Measurements from ENCODE around the gene DENND2A.
A peak's percentile ranks its signal among the peaks of the same experiment; 100 is the strongest.
"Not testable (repeated sequence)": the region's sequence is repeated elsewhere in the genome, so short reads cannot be mapped to it uniquely, and the experiment has no call there.

Gene DENND2A

DNA sequence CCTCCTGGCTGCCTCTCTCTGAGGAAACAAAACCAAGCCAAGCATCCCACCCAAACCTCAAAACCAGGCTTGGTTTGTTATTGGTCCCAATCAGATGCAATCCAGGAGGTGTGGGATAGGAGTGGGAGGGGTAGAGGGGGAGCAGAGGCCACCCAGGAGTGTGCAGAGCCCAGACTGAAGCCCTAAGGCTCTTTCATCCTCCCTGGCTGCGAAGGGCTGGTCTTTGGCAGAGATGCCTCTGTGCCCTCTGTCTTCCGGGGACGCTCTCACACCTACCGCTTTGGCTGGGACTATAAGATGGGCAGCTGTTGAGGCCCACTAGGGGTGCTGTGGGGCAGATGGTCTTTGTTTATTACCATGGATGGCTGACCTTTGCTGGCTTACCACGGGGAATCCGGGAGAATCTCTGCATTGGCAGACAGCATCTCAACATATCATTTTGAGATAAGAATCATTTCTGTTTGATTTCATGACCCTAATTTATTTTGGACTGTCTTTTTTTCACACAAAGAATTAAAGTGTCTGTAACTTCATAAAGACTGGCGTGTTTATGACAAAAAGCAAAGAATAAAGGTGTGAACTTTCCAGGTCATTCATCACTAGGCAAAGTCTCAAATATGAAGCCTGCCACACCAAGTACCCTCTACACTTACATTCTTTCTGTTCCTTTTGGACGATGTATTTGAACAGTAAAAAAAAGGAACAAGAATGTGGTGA lies 6.5 kb upstream of the DENND2A start:
- DNase-seq: peak; percentile 41 to 42

DNA sequence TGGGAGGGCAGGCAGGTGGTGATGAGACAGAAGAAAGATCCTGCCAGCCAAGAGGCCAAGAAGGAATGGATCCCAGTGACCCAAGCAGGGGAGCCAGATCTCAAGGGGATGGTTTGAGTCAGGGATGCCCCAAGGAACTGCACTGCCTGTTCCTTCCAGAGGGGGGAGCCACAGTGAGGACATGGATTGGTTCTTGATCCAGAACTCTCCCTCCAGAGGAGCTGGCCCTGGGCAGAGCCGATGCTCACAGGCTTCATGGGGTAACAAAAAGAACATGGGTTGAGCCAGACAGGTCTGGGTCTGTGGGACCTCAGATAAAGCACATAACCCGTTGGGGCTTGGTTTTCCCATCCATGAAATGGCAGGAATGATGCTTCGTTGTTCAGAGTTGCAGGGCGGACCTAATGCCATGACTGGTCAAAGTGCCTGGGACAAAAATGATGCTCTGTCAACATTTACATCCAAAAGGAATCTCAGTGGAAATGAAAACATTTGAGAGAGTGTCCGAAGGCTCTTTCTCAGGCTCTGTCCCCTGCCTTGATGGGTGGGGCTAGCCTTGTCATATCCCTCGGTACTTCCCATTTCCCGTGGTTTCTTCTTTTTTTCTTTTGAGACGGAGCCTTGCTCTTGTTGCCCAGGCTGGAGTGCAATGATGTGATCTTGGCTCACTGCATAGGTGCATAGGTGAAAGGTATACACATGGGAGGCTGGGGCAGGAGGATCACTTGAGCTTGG lies 4.7 kb upstream of the DENND2A start:
- no peak for DNase-seq

DNA sequence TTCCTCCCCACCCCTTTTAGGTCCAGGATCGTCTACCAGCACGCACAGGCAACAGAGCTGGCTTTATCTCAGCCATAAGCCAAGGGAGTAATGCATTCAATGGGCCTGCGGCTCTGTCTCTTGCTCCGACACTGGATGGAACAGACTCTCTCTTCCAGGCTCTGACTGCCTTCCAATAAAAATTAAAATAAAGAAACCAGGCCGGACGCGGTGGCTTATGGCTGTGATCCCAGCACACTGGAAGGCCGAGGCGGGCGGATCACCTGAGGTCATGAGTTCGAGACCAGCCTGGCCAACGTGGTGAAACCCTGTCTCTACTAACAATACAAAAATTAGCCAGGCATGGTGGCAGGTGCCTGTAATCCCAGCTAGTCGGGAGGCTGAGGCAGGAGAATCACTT lies 4.1 kb upstream of the DENND2A start:
- DNase-seq: not testable (repeated sequence)

DNA sequence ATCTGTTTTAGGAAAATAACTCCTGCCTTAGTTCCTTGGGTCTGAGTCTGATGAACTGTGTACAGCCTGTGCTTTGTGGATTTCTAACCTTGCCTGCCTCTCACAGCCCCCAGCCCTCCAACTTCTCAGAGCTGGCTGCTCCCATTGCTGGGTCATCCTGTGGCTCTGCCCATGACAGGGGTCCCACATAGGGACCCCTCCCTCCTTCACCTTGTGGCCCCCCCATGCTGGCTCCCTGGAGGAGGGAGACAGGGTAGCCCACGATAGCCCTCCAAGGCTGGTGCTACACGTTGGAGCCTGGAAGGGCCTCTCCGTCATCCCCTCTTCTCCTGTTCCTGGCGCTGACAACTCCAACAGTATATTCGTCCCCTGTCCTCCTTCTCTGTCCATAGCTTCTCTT lies 2.8 kb upstream of the DENND2A start:
- DNase-seq: no peak

DNA sequence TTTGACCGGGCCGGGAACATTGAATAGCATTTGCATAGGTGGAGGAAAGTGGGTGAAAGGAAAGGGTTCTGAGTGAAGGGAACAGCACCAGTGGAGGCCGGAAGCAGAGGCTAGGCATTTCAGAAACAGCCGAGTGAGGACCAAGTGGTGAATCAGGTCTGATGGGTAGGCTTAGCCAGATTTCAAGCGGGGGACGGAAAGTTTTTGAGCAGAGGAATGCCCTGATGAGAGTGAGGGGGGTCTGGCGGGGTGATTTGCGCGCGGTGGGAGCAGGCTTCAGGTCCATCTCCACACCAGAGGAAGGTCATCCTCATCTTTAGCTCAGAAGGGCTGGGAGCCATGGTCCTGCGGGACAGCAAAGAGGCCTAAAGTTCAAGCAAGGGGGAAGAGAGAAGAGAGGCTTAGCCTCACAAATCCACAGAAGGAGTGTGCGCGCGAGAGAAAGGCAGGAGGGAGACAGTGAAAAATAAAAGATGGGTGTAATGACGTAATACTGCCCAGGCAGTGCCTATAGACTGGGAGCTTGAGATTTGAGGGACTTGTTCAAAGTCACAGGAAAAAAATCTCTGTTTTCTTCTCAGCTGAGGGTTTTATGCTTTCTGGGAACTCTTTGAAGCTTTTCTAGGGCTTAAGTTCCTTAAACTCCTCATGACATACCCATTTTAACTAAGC lies 1.0 kb upstream of the DENND2A start:
- DNase-seq: no peak

DNA sequence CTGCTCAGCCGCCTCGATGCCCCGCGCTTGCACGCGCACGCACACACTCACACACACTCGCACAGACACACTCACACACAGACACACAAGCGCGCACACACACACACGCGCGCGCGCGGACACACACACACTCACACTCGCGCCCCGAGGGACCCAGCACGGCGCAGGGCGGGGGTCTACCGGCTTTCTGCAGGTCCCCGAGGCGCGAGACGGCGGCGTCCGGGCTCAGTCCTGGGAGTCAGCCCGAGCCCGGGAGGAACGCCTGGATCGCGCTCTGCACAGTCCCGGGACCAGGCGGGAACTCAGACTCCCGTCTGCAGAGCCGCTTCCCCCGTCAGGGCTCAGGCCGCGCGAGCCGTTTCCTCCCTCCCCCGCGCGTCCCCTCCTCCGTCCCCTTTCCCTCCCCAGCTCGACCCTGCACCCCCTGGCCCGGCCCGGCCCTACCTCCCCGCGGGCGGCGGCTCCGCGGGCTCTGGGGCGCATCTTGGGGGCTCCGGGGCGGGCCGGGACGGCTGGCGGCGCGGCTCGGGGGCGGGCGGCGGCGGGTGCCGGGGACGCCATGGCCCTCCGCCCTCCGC lies 464 bp downstream of the DENND2A start:
- DNase-seq: no peak

DNA sequence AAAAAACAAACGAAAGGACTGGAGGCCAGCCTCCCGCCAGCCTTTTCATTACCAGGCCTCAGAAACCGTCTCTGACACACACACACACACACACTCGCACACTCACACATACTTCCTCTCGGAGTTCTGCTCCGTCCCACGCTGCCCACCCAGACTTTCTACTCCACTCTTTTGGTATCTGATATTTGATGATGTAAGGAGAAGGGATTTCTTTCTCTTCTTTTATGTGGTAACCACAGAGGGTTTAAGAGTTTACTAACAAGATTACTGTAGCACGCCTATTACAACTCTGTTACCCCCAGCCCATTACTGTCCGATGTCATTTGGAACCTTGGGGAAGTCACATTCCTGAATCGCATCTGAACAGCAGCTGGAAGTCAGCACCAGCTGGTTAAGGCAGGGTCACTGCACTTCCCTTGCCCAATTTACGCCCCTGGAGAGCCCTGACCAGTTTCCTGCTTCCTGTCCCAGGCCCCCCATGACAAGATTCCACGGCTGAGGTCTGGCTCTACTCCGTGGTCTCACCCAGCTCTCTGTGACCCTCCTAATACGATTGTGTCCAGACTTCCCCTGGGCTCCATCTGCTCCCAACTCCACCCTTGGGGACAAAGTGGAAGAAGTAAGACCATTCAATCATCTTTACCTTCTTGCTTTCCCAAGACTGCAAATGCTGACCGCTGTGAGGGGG lies 1.1 kb downstream of the DENND2A start:
- no peak for DNase-seq

DNA sequence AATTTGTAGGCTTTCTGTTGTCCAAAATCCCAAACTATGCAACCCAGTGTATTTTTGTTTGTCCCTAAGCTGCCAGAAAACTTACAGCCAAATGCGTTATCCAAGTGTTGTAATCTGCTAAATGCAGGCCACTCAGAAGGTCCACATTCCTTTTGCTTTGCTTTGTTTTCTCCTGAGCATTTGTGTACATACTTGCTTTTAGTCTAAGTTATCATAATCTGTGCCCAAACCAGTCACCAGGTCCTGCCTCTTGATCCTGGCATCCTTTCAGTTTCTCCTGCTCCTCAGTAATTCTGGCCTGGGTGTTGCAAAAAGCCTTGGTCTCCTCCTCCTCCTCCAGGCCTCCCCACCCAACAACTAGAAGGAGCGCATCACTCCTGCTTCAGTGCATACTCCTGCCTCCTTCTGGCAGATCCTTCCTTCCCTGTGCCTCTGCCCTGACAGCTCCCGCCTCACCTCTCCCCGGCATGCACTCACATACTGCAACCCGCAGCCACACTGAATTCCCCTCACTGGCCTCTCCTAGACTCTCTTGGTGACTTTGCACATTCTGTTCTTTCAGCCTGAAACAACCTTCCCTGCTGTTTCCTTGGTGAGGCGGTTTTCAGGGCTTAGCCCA lies 2.3 kb downstream of the DENND2A start:
- no peak for DNase-seq

DNA sequence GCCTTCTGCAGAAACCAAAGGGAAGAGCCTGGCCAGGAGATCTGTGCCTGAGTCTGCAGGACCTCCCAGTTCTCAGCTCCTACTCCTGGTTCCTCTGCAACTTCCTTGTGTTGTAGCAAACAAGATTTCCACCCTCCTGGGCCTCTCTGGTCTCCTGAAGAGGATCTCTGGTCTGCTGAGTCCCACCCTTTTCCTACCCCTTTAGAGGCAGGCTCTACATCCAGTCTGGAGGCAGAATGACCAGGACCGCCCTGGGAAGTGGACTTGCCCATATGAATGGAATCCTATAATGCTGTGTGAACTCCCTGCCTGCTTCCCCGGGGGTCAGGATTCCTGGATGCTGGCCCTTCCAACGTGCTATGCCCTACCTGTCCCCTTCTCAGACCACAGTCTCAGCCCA lies 3.2 kb downstream of the DENND2A start:
- DNase-seq: no peak

DNA sequence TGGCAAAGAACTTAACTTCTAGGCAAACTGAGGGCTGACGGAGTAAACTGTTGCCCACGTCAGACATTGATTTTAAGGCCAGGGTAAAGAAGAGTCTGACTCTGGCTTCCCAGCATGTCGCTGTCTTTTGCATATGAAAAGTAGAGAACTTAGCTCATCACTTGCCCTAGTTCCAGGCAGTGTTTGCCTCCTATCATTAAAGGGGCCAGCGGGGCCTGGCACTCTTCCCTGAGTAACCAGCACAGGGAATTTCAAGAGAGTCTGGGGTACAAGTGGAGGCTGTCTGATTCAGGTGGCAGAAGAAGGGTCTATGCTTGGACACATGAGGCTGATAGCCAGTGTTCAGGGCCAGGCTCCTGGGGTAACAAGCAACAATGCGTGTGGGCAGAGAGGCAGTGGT lies 4.8 kb downstream of the DENND2A start:
- no peak for DNase-seq

DNA sequence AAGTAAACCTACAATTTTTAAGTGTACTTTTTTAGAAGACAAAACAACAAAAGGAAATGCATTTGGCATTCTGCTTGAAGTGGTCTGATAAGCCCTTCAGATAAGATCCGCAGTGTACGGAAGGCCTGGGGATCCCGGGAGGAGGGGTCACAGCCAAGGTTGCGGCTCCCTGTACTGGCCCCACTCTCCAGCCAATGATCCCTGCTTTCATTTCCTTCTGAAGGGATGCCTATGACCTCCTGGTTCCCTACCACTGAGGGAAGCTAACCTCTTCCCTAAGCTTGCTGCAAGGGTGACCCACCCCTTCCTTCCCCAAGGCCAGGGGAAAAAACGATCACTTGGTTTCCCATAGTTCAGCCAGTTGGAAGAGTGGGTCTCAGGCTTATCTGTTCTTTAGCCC lies 5.3 kb downstream of the DENND2A start:
- DNase-seq: no peak

DNA sequence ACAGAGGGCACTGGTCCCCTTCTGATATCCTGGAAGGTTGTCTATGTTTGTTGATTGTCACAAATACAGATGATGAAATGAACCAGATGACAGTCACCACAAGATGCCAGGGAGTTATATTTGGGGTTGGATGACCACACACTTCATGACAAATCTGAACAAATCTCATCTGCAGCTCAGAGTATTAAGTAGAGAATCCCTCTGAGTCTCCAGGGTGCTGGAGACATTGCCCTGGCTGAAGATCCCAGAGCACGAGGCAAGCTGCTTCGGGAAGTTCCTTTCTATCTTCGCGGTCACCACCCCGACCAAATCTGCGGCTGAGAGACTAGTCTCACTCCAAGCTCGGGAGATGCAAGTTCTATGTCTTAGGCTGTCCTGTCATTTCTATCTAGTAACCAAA lies 9.0 kb downstream of the DENND2A start:
- no peak for DNase-seq

DNA sequence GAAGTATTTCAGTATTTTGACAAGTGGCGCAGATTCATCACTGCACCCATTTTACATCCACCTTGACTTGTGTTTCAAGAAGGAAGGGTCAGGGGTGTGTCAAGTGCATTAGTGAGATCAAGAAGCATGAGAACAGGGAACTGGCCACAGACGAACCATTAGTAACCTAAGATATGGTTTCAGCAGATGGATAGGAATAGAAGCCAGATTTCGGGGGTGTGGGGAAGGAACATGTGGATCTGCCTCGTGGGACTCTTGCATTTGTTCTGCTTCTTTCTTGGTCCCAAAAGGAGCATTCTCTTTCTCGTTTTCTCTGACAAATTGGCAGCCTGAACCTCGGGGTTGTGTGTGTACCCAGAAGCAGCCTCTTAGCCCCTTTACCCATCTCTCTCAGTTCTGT lies 9.6 kb downstream of the DENND2A start:
- DNase-seq: no peak

DNA sequence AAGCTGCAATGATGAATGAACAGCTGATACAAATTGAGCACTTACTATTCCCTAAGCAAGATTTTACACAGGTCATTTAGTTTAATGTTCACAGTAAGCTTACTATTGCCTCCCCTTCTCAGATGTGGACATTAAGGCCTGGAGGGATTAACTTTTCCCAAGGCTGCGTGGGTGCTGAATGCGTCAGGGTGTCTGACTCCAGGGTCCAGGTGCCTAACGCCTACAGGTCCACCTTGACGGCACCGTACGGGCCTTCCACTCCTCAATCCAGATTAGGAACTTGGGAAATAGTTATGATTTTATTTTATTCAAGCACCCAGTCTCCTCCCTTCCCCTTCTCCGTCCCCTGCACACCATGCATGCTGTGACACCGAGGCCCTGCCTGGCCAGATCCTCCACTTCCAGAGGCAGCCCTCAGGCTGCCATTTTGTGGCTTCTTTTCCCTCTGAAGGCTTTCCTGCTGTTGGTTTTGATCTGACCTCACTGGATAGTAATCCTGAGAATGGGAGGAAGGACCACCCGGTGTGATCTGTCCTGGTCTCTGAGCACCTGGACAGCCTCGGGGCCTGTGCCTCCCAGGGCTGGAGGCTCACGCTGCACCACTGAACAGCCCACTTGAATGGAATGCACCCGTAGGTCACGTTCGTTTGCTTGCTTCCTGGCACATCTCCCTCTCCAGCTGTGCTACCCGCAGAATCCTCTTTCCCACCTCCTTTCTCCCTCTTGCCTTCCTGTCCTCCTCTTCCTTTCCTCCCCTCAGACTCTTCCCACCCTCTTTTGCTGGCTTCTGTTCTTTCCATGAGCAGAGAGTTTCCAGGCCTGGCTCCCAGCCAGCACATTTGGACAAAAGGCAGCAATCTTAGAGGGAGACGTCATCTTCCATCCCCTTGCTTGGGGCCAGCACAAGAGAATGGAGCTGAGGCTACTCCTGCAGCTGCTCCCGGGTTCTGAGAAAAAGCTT lies 14.4 kb downstream of the DENND2A start:
- DNase-seq: no peak

DNA sequence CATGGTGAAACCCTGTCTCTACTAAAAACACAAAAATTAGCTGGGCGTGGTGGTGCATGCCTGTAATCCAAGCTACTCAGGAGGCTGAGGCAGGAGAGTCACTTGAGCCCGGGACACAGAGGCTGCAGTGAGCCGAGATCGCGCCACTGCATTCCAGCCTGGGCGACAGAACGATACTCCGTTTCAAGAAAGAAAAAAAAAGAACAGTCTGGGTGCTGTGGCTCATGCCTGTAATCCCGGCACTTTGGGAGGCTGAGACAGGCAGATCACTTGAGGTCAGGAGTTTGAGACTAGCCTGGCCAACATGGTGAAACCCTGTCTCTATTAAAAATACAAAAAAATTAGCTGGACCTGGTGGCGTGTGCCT lies 15.4 kb downstream of the DENND2A start:
- DNase-seq: not testable (repeated sequence)

DNA sequence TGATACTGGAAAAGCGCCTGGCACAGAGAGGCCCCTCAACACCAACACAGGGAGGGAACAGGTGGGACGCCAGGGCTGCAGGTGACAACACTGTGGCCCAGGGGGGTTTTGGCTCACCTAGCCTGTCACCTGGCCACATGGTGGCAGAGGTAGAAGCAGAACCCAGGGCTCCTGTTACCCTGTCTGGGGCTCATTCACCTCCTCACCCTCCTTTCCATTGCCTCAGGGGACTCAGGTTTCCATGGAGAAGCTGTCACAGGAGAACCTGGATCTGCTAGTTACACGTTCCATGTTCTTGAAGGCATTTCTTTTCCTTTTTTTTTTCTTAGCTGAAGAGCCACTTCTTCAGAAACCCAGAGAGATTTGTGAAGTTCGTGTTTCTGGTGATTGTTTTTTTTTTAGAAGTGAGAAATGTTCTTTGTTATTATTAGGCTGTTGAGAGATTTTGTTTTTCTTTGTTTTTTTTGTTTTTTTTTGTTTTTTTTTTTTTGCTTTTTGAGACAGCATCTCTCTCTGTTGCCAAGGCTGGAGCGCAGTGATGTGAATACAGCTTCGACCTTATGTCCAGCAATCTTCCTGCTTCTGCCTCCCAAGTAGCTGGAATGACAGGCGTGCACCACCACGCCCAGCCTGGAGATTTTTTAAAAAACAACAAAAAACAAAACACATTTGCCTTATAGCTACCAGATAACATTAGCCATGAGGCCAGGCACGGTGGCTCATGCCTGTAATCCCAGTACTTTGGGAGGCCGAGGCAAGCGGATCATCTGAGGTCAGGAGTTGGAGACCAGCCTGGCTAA lies 16.0 kb downstream of the DENND2A start:
- no peak for DNase-seq

DNA sequence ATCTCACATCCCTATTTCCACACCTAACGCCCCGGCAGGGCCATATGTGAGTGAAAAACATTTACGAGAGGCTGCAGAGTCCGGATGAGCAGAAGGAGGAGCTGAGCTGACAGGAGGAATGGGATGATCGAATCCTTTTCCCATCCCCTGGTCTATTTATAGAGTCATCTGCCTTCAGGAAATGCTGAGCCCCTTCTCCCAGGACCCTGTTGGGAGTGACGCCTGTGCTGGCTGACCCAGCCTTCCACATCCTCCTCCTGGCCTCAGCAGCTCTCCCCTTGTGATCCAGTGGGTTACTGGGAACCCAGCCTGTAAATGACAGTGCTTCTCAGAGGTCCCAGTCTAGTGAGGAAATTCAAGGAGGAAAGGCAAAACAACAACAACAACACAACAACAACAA lies 16.6 kb downstream of the DENND2A start:
- DNase-seq: no peak

DNA sequence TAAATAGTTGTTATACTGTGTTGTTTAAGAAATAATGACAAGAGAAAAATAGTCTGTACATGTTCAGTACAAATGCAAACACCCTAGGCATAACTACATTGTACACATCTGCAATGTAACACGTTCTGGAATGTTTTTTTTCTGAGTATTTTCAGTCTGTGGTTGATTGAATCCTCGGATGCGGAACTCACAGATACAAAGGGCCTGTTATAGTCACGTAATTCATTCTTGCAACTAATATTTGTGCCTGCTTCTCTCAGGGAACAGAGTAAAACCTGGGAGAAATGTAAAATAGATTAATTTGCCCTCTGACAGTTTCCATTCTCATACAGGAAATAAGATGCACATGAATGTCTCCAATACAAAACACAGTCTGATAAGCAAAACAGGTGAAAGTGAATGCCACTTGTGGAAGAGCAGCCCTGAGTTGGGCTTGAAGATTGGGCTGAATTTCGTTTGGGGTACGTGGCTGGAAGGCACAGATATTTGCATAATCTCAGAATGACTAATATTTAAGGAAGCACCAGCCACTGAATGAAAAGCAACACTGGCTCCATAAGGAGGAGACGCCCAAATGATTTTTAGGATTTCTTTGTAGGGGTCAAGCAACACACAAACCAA lies 19.1 kb downstream of the DENND2A start:
- DNase-seq: no peak

DNA sequence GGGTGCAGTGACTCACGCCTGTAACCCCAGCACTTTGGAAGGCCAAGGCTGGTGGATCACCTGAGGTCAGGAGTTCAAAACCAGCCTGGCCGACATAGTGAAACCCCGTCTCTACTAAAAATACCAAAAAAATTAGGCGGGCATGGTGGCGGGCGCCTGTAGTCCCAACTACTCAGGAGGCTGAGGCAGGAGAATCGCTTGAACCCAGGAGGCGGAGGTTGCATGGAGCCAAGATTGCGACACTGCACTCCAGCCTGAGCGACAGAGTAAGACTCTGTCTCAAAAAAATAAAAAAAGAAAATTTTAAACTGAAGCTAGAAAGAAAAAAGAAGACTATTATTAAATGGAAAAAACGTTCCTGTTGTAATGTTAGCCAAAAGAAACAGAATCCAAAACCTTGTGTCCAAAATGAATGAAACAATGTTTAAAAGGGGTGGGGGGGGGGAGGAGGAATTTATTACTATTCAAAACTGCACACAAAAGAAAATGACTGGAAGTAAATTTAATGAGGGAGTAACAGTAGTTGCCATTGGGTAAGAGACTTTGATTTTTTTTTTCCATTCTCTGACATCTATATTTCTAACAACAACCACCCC lies 20.6 kb downstream of the DENND2A start:
- not testable (repeated sequence) for DNase-seq

DNA sequence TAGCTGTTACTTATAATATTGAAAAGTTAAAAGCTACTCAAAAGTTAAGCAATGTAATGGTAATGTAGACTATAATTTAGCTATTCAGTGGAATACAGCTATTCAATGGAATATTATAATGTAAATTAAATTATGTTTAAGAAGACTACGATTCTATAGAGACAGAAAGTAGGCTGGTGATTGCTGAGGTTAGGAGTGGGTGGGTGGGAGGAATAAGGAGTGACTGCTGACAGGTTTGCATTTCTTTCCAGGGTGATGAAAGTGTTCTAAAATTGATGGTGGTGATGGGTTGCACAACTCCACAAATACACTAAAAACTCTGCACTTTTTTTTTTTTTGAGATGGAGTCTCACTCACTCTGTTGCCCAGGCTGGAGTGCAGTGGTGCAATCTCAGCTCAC lies 21.4 kb downstream of the DENND2A start:
- no peak for DNase-seq
